Heart left ventricle (tissue), 16 donors: Measurements from ENCODE around the gene SUPT3H. TPM values are rescaled to one million over a fixed set of nuclear protein-coding genes. Genes with fewer than 3 reads are reported as not detected.

ENCODE experiments used
- ATAC-seq, 4 donors: fragments of 200-7000 bp; cut with Tn5 transposase; one replicate each; pipeline ENCODE4 v1.9.1; 2020 to 2022; ENCODE audit warnings: moderate library complexity in 4 of 4, mild to moderate bottlenecking in 3 of 4, moderate number of reproducible peaks in 1 of 4
- DNase-seq, 5 donors: peaks; one replicate each; pipeline ENCODE4 v3.0.0-alpha.2; 2020
- H3K27ac ChIP-seq, 12 donors: fragments of 200-600 bp; sonication (generic) in 4 of 12; one replicate each; pipeline versions ENCODE4 v1.5.0 to v1.8.0; 2016 to 2022; ENCODE audit warnings: mild to moderate bottlenecking in 2 of 12
- H3K27me3 ChIP-seq, 9 donors: fragments of 200-600 bp; sonication (generic) in 2 of 9; one replicate each; pipeline versions ENCODE4 v1.5.1 to v1.8.0; 2016 to 2022; ENCODE audit warnings: mild to moderate bottlenecking in 3 of 9
- H3K36me3 ChIP-seq, 9 donors: fragments of 200-600 bp; sonication (generic) in 2 of 9; one replicate each; pipeline versions ENCODE4 v1.5.0 to v1.8.0; 2018 to 2022; ENCODE audit warnings: mild to moderate bottlenecking in 2 of 9
- H3K4me1 ChIP-seq, 12 donors: fragments of 200-600 bp; sonication (generic) in 4 of 12; one replicate each; pipeline versions ENCODE4 v1.5.0 to v1.8.0; 2016 to 2022; ENCODE audit warnings: mild to moderate bottlenecking in 3 of 12
- H3K4me3 ChIP-seq, 12 donors: fragments of 200-600 bp; sonication (generic) in 4 of 12; one replicate each; pipeline versions ENCODE4 v1.5.0 to v1.8.0; 2017 to 2022; ENCODE audit warnings: mild to moderate bottlenecking in 9 of 12, moderate library complexity in 4 of 12
- H3K9me3 ChIP-seq, 12 donors: fragments of 200-600 bp; sonication (generic) in 4 of 12; one replicate each; pipeline versions ENCODE4 v1.5.0 to v1.8.0; 2016 to 2022; ENCODE audit warnings: mild to moderate bottlenecking in 1 of 12
- POLR2A ChIP-seq, 2 donors: fragments of 450-650 bp; IDR thresholded peaks; one replicate each; pipeline ENCODE4 v1.6.1; 2017; ENCODE audit warnings: antibody characterized with exemption in 2 of 2, mild to moderate bottlenecking in 2 of 2, moderate library complexity in 2 of 2
- WGBS, 4 donors: extraction: QIAGEN DNeasy Blood & Tissue Kit in 2 of 4; methylation state at CpG; one replicate each; pipeline versions ENCODE4 v1.1.5 to v1.1.7; 2013 to 2018; 5-methylcytosine and 5-hydroxymethylcytosine counted together
- intact Hi-C, 10 donors: fragments of 100-400 bp; cut with DNase I; formaldehyde crosslinking; loops; one replicate each; pipeline versions ENCODE4 v1.11.1 to v1.14.2; 2022
- polyA plus RNA-seq, 2 donors: library from polyadenylated mRNA; stranded (reverse); fragments of 200-250 nt; gene quantifications; one replicate each; pipeline ENCODE4 v1.2.3, GENCODE V29; 2013
- total RNA-seq, 9 donors: library from RNA; depleted of rRNA in 2 of 9; stranded (reverse); fragments of >200 nt in 2 of 9; fragmentation: NEBNext Ultra II Directional in 3 of 9; extraction: Animal tissue kit (Norgen Biotek cat#: 25700) in 3 of 9; gene quantifications; one replicate each; pipeline versions ENCODE4 v1.1.0 to v1.2.4, GENCODE V29; 2016 to 2023
- TF ChIP-seq, protein P1 (sequence below), 12 donors: fragments of 200-600 bp; sonication (generic) in 4 of 12; IDR thresholded peaks; one replicate each; pipeline versions ENCODE4 v1.5.0 to v1.8.0; 2018 to 2022; ENCODE audit warnings: antibody characterized with exemption in 12 of 12, mild to moderate bottlenecking in 5 of 12
- donor health status: ischemic (EF 13 %, LVEDD 7.1; RV severe dilation, severe dysfunction).
- donor health status: healthy with polysubstance abuse.
- donor health status: DM: no; HTN: yes; CAD: no.
- donor health status: DM: no; HTN: no; CAD: no.
- donor health status: ischemic (EF 25% LVEDD 6.9; RV normal size, moderate dysfunction).
- donor health status: ischemic (EF 25% LVEDD 5.7; RV mildly dilated, moderate dysfunction).
- donor health status: healthy.
- donor health status: DM: yes; HTN: yes; CAD: no.
- donor health status: ischemic (EF 35%, LVEDD 5.7; RV mildly dilated, moderate dysfunction).
- donor health status: nonischemic (EF 11% LVEDD 7.7; RV severe dilation, severe dysfunction).
- donor health status: DM: yes; HTN: yes; CAD: no.
- donor health status: PGD.
- donor health status: ischemic (EF 29% LVEDD 5.4; RV normal size, mild dysfunction).
- donor health status: nonischemic (EF 23%, LVEDD 6.1; RV moderate dilation, normal function).

The SUPT3H gene
- total and polyA plus RNA-seq, 11 donors = 1.5 to 8.1 (median 4.1) TPM

DNA sequence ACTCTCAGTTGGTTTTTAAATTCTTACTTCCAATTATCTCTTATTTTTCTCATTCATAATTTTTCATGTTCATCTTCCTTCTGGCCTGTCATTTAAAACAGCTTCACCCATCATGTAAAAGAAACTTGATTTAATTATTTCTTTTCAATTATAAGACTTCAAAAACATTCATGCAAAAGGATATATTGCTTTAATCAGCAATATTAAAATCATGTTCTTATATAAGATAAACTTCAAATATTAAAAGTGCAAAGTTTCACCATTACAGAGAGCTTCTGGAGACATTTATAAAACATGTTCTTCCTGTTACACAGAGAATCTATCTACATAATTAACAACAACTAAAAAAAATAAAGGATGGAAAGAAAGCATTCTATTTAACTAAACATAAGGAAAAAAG lies 446.3 kb downstream of the SUPT3H start:
- TF ChIP-seq POLR2A (IDR thresholded peaks at IDR 0.05) = no peak
- TF ChIP-seq, protein P1, sequence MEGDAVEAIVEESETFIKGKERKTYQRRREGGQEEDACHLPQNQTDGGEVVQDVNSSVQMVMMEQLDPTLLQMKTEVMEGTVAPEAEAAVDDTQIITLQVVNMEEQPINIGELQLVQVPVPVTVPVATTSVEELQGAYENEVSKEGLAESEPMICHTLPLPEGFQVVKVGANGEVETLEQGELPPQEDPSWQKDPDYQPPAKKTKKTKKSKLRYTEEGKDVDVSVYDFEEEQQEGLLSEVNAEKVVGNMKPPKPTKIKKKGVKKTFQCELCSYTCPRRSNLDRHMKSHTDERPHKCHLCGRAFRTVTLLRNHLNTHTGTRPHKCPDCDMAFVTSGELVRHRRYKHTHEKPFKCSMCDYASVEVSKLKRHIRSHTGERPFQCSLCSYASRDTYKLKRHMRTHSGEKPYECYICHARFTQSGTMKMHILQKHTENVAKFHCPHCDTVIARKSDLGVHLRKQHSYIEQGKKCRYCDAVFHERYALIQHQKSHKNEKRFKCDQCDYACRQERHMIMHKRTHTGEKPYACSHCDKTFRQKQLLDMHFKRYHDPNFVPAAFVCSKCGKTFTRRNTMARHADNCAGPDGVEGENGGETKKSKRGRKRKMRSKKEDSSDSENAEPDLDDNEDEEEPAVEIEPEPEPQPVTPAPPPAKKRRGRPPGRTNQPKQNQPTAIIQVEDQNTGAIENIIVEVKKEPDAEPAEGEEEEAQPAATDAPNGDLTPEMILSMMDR (IDR thresholded peaks at IDR 0.05) = no peak
- Histone ChIP-seq H3K4me3 (no peak overlapping the region), H3K36me3 (no peaks in the 10 kb centered on the region), H3K4me1 (no peaks in the 10 kb centered on the region), H3K27ac (peak overlapping the region in 1 of 12 donors; percentile 28), H3K9me3 (no peaks in the 10 kb centered on the region), H3K27me3 (no peaks in the 10 kb centered on the region)
- ATAC-seq (no peak), DNase-seq (no peak)
- intact Hi-C loops = no loop called here

DNA sequence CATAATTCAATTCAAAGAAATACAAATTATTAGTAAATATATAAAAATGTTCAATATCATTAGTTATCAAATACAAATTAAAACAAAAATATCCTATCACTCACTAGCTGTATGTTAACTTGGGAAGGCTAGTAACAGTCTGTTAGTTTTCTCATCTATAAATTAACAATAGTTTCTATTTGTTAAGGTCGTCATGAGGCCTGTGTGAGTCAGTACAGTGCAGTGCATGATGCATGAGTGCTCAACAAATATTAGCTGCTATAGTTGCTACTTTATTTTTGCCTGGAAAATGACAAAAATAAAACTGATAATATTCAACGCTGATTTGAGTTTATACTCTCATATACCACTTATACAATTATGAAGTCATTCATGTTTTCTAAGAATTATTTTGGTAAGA lies 451.2 kb downstream of the SUPT3H start:
- TF ChIP-seq, protein P1 (IDR thresholded peaks at IDR 0.05) = no peak
- TF ChIP-seq POLR2A (IDR thresholded peaks at IDR 0.05) = no peak
- DNase-seq = no peak
- Histone ChIP-seq H3K4me3 (no peak overlapping the region), H3K27ac (no peak overlapping the region), H3K4me1 (peaks cover 0 to 8% (median under 1%) of the 10 kb centered on the region in 12 donors), H3K27me3 (no peaks in the 10 kb centered on the region), H3K36me3 (no peaks in the 10 kb centered on the region), H3K9me3 (no peaks in the 10 kb centered on the region)
- WGBS, 4 donors = 80 to 90% (median 81%) methylated on average over 2 of the region's 2 CpGs
- intact Hi-C loops = no loop called here
- ATAC-seq = no peak

DNA sequence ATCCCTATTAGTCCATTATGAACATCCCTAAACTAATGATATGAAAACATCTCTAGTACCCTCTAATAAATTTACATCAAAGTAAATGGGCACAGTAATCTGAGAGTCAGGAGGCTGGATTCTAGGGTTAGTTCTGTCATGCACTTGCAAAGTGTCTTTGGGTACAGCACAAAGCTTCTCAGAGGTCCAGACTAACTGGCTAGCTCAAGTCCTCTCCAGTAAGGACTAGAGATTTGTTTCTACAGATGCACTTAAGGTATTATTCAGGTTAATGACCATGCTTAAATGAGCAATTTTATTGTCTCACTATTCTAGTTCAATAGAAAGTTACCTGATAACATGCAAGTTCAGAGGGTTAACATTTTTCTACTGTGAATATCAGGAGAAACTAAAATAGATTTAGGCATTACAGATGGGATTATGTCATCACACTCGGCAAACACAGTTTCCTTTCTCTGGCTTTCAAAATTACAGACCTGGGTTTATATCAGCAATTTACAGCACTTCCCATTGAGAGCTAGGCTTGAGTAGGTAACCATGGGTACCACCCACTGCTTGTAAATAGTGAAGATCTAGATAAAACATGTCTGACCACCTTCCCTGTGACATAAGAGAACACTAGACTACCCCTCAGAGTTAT lies 452.5 kb downstream of the SUPT3H start:
- Histone ChIP-seq H3K9me3 (no peaks in the 10 kb centered on the region), H3K27ac (peak overlapping the region in 2 of 12 donors; percentile 15 to 25), H3K27me3 (no peaks in the 10 kb centered on the region), H3K4me1 (peaks cover 0 to 20% (median 4%) of the 10 kb centered on the region in 12 donors), H3K36me3 (no peaks in the 10 kb centered on the region), H3K4me3 (no peak overlapping the region)
- TF ChIP-seq, protein P1 (IDR thresholded peaks at IDR 0.05) = no peak
- TF ChIP-seq POLR2A (IDR thresholded peaks at IDR 0.05) = no peak
- ATAC-seq (no peak), DNase-seq (no peak)
- intact Hi-C loops = no loop called here
- 3 to 8% (median 6%) methylated on average over 1 of the region's 1 CpG for WGBS, 4 donors

DNA sequence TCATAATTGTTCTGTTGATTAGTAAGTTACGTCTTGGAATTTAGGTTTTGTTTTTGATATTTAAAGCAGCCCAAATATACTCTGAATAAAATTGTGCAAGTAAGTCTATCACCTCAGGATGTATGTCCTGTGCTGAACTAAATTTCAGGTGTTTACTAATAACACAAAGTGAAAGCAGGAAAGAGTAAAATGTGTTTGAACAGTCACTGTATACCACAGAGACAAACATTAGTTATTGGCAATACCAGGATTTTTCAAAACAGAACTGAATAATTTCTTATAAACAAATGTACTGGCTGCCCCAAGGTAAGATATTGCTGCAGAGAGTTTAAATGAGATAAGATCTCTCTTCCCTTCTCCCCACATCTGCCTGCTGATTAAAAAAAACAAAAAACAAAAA lies 454.3 kb downstream of the SUPT3H start:
- DNase-seq = no peak
- no peak for ATAC-seq
- TF ChIP-seq POLR2A (IDR thresholded peaks at IDR 0.05) = no peak
- TF ChIP-seq, protein P1 (IDR thresholded peaks at IDR 0.05) = no peak
- no peak overlapping the region for H3K4me3 ChIP-seq
- H3K4me1 ChIP-seq = peaks cover 0 to 20% (median 4%) of the 10 kb centered on the region in 12 donors
- intact Hi-C loops = loop anchor here in 1 of 10 donors (5.0 kb wide), 1 partner anchor 44 kb away; no protein-coding TSS in a partner anchor
- H3K27ac ChIP-seq = no peak overlapping the region
- 84 to 91% (median 86%) methylated on average over 1 of the region's 1 CpG for WGBS, 4 donors
- H3K27me3 ChIP-seq = no peaks in the 10 kb centered on the region
- H3K9me3 ChIP-seq = no peaks in the 10 kb centered on the region
- H3K36me3 ChIP-seq = no peaks in the 10 kb centered on the region
